WTC11 (cell line): ENCODE data around the gene COPZ2. TPM values are rescaled to one million over a fixed set of nuclear protein-coding genes. Genes with fewer than 3 reads are reported as not detected.

Experiments
- ATAC-seq: fragments of 200-7000 bp; cut with Tn5 transposase; 2 replicates; pipeline ENCODE4 v1.10.0; 2021; ENCODE audit warnings: mild to moderate bottlenecking, moderate library complexity
- CTCF ChIA-PET: fragments of 300-600 bp; sonication (Branson Sonifier 250); formaldehyde crosslinking; loops from one replicate; lab custom pipeline; 2021; ENCODE audit warnings: antibody characterized with exemption; lab: Charles Lee
- POLR2A ChIA-PET: fragments of 350-600 bp; sonication (Branson Sonifier 250); formaldehyde crosslinking; loops from one replicate; lab custom pipeline; 2021; ENCODE audit warnings: antibody characterized with exemption; lab: Charles Lee
- DNase-seq: peaks from one replicate; pipeline ENCODE4 v3.0.0; 2021; ENCODE audit warnings: low spot score
- H3K27ac Mint-ChIP-seq: 2 replicates; pipeline ENCODE4 v1.8.0; 2021; ENCODE audit warnings: mixed read lengths
- H3K27me3 Mint-ChIP-seq: 2 replicates; pipeline ENCODE4 v1.8.0; 2021; ENCODE audit warnings: low read depth, mild to moderate bottlenecking, moderate library complexity, mixed read lengths
- H3K36me3 Mint-ChIP-seq: 2 replicates; pipeline ENCODE4 v1.8.0; 2021; ENCODE audit warnings: mixed read lengths
- H3K4me1 Mint-ChIP-seq: 2 replicates; pipeline ENCODE4 v1.8.0; 2022; ENCODE audit warnings: mixed read lengths
- H3K4me3 Mint-ChIP-seq: 2 replicates; pipeline ENCODE4 v1.8.0; 2021; ENCODE audit warnings: mild to moderate bottlenecking, moderate library complexity, mixed read lengths
- H3K9me3 Mint-ChIP-seq: 2 replicates; pipeline ENCODE4 v1.8.0; 2021; ENCODE audit warnings: mixed read lengths
- ATF2 ChIP-seq: sonication (generic); formaldehyde crosslinking; IDR thresholded peaks from 2 replicates; pipeline ENCODE4 v1.8.1; 2022; ENCODE audit warnings: low read depth, missing genetic modification reagents, borderline replicate concordance
- CBFB ChIP-seq: sonication (generic); formaldehyde crosslinking; IDR thresholded peaks from 2 replicates; pipeline ENCODE4 v1.8.1; 2022; ENCODE audit warnings: mild to moderate bottlenecking, low read depth, missing genetic modification reagents
- CREB1 ChIP-seq: sonication (generic); formaldehyde crosslinking; IDR thresholded peaks from 2 replicates; pipeline ENCODE4 v1.8.0; 2023; ENCODE audit warnings: mild to moderate bottlenecking, missing genetic modification reagents
- EMX1 ChIP-seq: fragments of 250-450 bp; sonication (Bioruptor Pico); IDR thresholded peaks from 2 replicates; pipeline ENCODE4 v1.8.0; 2021; ENCODE audit warnings: mild to moderate bottlenecking
- ETV6 ChIP-seq: sonication (generic); formaldehyde crosslinking; IDR thresholded peaks from 2 replicates; pipeline ENCODE4 v1.8.1; 2022; ENCODE audit warnings: mild to moderate bottlenecking, missing genetic modification reagents
- IRF2 ChIP-seq: sonication (generic); formaldehyde crosslinking; IDR thresholded peaks from 2 replicates; pipeline ENCODE4 v1.8.0; 2022; ENCODE audit warnings: low read depth, missing genetic modification reagents, borderline replicate concordance
- MAX ChIP-seq: sonication (generic); formaldehyde crosslinking; IDR thresholded peaks from 2 replicates; pipeline ENCODE4 v1.8.0; 2022; ENCODE audit warnings: mild to moderate bottlenecking, missing genetic modification reagents
- TP53 ChIP-seq: sonication (generic); formaldehyde crosslinking; IDR thresholded peaks from 2 replicates; pipeline ENCODE4 v1.8.1; 2023; ENCODE audit warnings: mild to moderate bottlenecking, missing genetic modification reagents
- ZBTB21 ChIP-seq: sonication (generic); formaldehyde crosslinking; IDR thresholded peaks from 2 replicates; pipeline ENCODE4 v1.8.1; 2023; ENCODE audit warnings: mild to moderate bottlenecking, missing genetic modification reagents, borderline replicate concordance
- ZNF396 ChIP-seq: fragments of 250-450 bp; sonication (Bioruptor Pico); IDR thresholded peaks from 2 replicates; pipeline ENCODE4 v1.8.0; 2021; ENCODE audit warnings: mild to moderate bottlenecking, moderate library complexity, borderline replicate concordance
- ZNF423 ChIP-seq: fragments of 250-450 bp; sonication (Bioruptor Pico); IDR thresholded peaks from 2 replicates; pipeline ENCODE4 v2.1.2; 2022; ENCODE audit warnings: mild to moderate bottlenecking, moderate library complexity
- ZNF425 ChIP-seq: fragments of 250-450 bp; sonication (Bioruptor Pico); conservative IDR thresholded peaks from 2 replicates; pipeline ENCODE4 v1.9.0; 2021; ENCODE audit warnings: mild to moderate bottlenecking
- total RNA-seq: library from RNA; stranded (reverse); gene quantifications from 3 replicates; pipeline ENCODE4 v1.2.3, GENCODE V29; 2021
- TF ChIP-seq, protein P1 (sequence below): sonication (generic); formaldehyde crosslinking; IDR thresholded peaks from 2 replicates; pipeline ENCODE4 v1.8.0; 2022; ENCODE audit warnings: missing genetic modification reagents
- TF ChIP-seq, protein P2 (sequence below): fragments of 250-450 bp; sonication (Bioruptor Pico); IDR thresholded peaks from 2 replicates; pipeline ENCODE4 v1.9.0; 2021; ENCODE audit warnings: moderate library complexity, mild to moderate bottlenecking, inconsistent platforms, borderline replicate concordance
- TF ChIP-seq, protein P3 (sequence below): fragments of 250-450 bp; sonication (Bioruptor Pico); IDR thresholded peaks from 2 replicates; pipeline ENCODE4 v1.9.0; 2021; ENCODE audit warnings: mild to moderate bottlenecking, borderline replicate concordance

The COPZ2 gene
- total RNA-seq, 1 experiment from 2014 or later: 0.44 TPM

DNA sequence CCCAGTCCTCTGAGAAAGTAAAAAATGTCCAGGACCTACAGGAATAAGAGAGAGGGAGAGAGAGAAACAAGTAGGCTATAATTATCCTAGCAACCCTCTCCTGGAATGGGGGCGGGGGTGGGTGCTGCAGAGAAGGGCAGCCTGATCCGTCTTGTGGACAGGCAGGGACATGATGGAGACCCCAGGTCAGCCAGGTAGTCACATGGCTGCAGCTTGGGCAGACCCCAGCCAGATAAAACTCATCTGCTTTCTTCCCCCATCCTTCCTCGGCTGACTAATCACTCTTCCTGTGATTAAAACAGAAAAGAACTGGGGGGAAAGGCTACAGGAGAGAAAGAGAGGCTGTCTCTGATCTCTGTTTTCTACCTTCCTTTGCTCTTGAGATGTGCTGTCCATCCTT lies 32.6 kb downstream of the COPZ2 start:
- peaks cover 46% of the 10 kb centered on the region for H3K4me1 Mint-ChIP-seq
- no peak for ATAC-seq
- ChIA-PET CTCF (interaction anchor here (0.6 to 5.1 kb wide), 12 partner anchors 9 to 108 kb away, joined by 3 to 33 read pairs (median 6); partner anchors contain the start of gene CDK5RAP3), POLR2A (no interaction called here)
- TF ChIP-seq ZNF396 (CRISPR knock-in tag): no peak
- TF ChIP-seq, protein P1, sequence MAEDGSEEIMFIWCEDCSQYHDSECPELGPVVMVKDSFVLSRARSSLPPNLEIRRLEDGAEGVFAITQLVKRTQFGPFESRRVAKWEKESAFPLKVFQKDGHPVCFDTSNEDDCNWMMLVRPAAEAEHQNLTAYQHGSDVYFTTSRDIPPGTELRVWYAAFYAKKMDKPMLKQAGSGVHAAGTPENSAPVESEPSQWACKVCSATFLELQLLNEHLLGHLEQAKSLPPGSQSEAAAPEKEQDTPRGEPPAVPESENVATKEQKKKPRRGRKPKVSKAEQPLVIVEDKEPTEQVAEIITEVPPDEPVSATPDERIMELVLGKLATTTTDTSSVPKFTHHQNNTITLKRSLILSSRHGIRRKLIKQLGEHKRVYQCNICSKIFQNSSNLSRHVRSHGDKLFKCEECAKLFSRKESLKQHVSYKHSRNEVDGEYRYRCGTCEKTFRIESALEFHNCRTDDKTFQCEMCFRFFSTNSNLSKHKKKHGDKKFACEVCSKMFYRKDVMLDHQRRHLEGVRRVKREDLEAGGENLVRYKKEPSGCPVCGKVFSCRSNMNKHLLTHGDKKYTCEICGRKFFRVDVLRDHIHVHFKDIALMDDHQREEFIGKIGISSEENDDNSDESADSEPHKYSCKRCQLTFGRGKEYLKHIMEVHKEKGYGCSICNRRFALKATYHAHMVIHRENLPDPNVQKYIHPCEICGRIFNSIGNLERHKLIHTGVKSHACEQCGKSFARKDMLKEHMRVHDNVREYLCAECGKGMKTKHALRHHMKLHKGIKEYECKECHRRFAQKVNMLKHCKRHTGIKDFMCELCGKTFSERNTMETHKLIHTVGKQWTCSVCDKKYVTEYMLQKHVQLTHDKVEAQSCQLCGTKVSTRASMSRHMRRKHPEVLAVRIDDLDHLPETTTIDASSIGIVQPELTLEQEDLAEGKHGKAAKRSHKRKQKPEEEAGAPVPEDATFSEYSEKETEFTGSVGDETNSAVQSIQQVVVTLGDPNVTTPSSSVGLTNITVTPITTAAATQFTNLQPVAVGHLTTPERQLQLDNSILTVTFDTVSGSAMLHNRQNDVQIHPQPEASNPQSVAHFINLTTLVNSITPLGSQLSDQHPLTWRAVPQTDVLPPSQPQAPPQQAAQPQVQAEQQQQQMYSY: no peak
- H3K4me3 Mint-ChIP-seq: no peak overlapping the region
- no peak for DNase-seq
- no peak overlapping the region for H3K27ac Mint-ChIP-seq
- H3K9me3 Mint-ChIP-seq: no peaks in the 10 kb centered on the region; the same call in 1 of the 2 replicates
- no peaks in the 10 kb centered on the region for H3K36me3 Mint-ChIP-seq
- H3K27me3 Mint-ChIP-seq: no peaks in the 10 kb centered on the region; the same call in 1 of the 2 replicates

- DNase-seq: peak; percentile 50
- ChIA-PET CTCF (interaction anchor here (0.8 to 5.1 kb wide), 19 partner anchors 8 to 156 kb away, joined by 3 to 33 read pairs (median 6); partner anchors contain the start of genes CDK5RAP3 and PNPO), POLR2A (interaction anchor here (0.6 to 1.3 kb wide), 4 partner anchors 9 to 92 kb away, joined by 4 to 9 read pairs (median 6); partner anchors contain the start of gene NFE2L1)
- Mint-ChIP-seq H3K4me1 (peaks cover 52% of the 10 kb centered on the region), H3K4me3 (peak overlapping the region; percentile 13), H3K36me3 (no peaks in the 10 kb centered on the region), H3K27ac (peak overlapping the region; percentile 41), H3K27me3 (no peaks in the 10 kb centered on the region; the same call in 1 of the 2 replicates), H3K9me3 (no peaks in the 10 kb centered on the region; the same call in 1 of the 2 replicates)
- peak; percentile 80 for ATAC-seq
- TF ChIP-seq IRF2 (CRISPR knock-in tag): no peak
- TF ChIP-seq CREB1 (CRISPR knock-in tag): no peak
- TF ChIP-seq ZBTB21: 0 out of 2 replicates have a peak, but pooled peaks have one; percentile 20
- peak; percentile 69; the same call in 1 of the 2 replicates for TF ChIP-seq TP53 (CRISPR knock-in tag)
- TF ChIP-seq ZNF423 (CRISPR knock-in tag): peak; percentile 49; the same call in 1 of the 2 replicates
- TF ChIP-seq CBFB: no peak
These were observed 34.0 kb downstream of the COPZ2 start for GRCh38 chr17:48003417-48004151.

DNA sequence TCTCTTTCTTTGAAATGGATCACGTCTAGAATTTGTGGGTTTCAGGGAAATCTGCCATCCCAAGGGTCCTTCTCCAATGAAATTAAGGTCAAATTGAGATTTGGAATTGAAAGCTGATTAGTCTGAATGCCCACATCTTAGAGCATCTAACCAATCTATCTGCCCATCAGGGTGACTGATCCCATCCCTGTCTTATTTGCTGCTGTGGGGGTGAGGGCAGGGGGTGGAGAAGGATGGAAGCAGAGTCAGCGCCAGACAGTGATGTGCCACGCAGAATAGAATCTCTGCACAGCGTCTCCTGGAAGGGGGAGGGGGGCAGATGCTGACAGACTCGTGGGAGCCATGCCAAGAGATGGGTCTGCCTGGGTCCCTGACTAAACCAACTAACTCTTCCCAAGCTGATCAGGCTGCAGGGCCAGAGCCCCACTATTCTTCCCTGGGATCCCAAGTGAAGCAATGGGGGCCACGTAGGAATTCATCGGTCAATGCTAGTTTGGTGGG lies 34.6 kb downstream of the COPZ2 start:
- POLR2A ChIA-PET: interaction anchor here (0.6 to 1.3 kb wide), 3 partner anchors 9 to 91 kb away, joined by 4 to 9 read pairs (median 6); partner anchors contain the start of gene NFE2L1
- CTCF ChIA-PET: interaction anchor here (0.8 to 5.1 kb wide), 16 partner anchors 8 to 156 kb away, joined by 3 to 33 read pairs (median 8); partner anchors contain the start of genes CDK5RAP3 and PNPO
- H3K9me3 Mint-ChIP-seq: no peaks in the 10 kb centered on the region
- no peak for DNase-seq
- H3K4me1 Mint-ChIP-seq: peaks cover 52% of the 10 kb centered on the region
- TF ChIP-seq ATF2 (CRISPR knock-in tag) (no peak), ETV6 (CRISPR knock-in tag) (0 out of 2 replicates have a peak, but pooled peaks have one; percentile 11), MAX (CRISPR knock-in tag) (no peak), EMX1 (CRISPR knock-in tag) (no peak), ZNF425 (CRISPR knock-in tag) (no peak)
- TF ChIP-seq, protein P2, sequence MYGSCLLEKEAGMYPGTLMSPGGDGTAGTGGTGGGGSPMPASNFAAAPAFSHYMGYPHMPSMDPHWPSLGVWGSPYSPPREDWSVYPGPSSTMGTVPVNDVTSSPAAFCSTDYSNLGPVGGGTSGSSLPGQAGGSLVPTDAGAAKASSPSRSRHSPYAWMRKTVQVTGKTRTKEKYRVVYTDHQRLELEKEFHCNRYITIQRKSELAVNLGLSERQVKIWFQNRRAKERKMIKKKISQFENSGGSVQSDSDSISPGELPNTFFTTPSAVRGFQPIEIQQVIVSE: no peak
- TF ChIP-seq, protein P3, sequence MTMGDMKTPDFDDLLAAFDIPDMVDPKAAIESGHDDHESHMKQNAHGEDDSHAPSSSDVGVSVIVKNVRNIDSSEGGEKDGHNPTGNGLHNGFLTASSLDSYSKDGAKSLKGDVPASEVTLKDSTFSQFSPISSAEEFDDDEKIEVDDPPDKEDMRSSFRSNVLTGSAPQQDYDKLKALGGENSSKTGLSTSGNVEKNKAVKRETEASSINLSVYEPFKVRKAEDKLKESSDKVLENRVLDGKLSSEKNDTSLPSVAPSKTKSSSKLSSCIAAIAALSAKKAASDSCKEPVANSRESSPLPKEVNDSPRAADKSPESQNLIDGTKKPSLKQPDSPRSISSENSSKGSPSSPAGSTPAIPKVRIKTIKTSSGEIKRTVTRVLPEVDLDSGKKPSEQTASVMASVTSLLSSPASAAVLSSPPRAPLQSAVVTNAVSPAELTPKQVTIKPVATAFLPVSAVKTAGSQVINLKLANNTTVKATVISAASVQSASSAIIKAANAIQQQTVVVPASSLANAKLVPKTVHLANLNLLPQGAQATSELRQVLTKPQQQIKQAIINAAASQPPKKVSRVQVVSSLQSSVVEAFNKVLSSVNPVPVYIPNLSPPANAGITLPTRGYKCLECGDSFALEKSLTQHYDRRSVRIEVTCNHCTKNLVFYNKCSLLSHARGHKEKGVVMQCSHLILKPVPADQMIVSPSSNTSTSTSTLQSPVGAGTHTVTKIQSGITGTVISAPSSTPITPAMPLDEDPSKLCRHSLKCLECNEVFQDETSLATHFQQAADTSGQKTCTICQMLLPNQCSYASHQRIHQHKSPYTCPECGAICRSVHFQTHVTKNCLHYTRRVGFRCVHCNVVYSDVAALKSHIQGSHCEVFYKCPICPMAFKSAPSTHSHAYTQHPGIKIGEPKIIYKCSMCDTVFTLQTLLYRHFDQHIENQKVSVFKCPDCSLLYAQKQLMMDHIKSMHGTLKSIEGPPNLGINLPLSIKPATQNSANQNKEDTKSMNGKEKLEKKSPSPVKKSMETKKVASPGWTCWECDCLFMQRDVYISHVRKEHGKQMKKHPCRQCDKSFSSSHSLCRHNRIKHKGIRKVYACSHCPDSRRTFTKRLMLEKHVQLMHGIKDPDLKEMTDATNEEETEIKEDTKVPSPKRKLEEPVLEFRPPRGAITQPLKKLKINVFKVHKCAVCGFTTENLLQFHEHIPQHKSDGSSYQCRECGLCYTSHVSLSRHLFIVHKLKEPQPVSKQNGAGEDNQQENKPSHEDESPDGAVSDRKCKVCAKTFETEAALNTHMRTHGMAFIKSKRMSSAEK (CRISPR knock-in tag): no peak
- ATAC-seq: peak; percentile 15; the same call in 1 of the 2 replicates
- H3K4me3 Mint-ChIP-seq: peak overlapping the region; percentile 21
- peak overlapping the region; percentile 75 for H3K27ac Mint-ChIP-seq
- H3K27me3 Mint-ChIP-seq: no peaks in the 10 kb centered on the region; the same call in 1 of the 2 replicates
- H3K36me3 Mint-ChIP-seq: no peaks in the 10 kb centered on the region
